ENCODE data around the gene RPL35.

The RPL35 gene

DNA sequence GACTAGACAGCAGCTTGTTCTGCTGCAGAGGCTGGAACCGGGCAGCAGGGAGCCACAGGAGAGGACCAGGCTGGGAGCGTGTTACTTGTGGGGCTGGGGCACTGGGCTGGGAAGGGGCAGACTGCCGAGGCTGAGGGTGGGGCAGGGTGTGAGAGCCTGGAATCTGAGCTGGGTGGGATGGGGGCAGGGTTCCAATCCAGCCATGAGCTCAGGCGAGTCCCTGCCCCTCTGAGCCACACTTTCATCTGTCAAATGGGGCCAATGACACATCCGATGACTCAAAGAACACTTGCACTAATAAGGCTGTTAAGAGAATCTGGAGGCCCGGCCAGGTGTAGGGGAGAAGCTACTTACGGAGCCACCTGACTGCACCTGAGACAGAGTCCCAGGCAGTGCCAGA lies 27.2 kb downstream of the RPL35 start:
- FAIRE-seq (peak; percentile 33), DNase-seq (ENCODE audit: insufficient read length, low spot score) (peak; percentile 87)
- no peak for TF ChIP-seq POLR2A (IDR thresholded peaks at IDR 0.05; ENCODE audit: low read depth, low read length)

DNA sequence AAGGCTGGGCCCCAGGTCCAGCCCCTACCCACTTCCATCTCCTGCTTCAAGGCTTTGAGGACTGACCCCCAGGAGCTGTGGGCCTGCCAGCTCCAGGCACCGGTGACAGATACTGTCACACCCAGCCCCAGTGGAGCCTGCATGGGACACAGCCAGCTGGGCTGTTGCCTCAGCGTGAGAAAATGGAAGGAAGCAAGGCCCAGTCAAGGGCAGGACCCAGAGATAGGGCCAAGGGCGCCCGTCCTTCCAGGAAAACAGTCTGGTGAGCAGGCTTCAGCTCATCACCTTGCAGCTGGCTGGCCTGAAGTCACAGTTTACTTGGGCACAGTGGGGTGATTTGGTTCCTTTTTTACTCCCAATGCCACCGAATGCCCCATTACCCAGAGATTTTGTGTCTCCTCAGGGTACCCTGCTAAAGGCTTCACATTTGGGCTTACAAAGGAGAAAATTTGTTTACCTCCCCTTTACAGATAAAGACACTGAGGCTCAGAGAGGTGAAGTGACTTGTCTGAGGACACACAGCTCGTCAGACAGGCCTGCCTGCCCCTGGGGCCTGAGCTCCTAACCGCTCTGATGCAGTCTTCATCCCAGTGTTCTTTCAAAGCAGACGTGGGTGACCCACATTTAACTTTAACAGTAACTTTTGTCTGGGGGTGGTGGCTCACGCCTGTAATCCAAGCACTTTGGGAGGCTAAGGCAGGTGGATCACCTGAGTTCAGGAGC lies 30.0 kb downstream of the RPL35 start:
- TF ChIP-seq POLR2A (IDR thresholded peaks at IDR 0.05; ENCODE audit: low read depth, low read length) = no peak
- DNase-seq (ENCODE audit: insufficient read length, low spot score) = no peak
- FAIRE-seq = no peak

GRCh38 chr9:124830593-124830992 lies 31.2 kb downstream of the RPL35 start:
- FAIRE-seq (no peak), DNase-seq (ENCODE audit: insufficient read length, low spot score) (no peak)
- no peak for TF ChIP-seq POLR2A (IDR thresholded peaks at IDR 0.05; ENCODE audit: low read depth, low read length)

DNA sequence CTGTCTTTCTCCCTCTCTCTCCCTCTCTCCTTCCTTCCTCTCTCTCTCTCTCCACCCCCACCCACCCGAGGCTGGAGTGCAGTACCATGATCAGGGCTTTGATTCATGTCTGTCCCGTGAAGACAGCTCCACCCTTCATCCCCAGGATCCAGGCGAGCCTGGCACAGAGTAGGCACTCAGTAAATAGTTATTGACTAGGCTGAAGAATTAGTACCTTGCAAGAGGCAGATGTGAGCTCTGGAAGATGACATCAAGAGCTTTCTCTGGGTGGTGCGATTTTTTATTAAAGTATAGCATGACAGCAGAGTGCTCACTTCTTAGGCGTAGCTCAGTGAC lies 32.5 kb downstream of the RPL35 start:
- FAIRE-seq (no peak), DNase-seq (ENCODE audit: insufficient read length, low spot score) (no peak)
- TF ChIP-seq POLR2A (IDR thresholded peaks at IDR 0.05; ENCODE audit: low read depth, low read length) = no peak

DNA sequence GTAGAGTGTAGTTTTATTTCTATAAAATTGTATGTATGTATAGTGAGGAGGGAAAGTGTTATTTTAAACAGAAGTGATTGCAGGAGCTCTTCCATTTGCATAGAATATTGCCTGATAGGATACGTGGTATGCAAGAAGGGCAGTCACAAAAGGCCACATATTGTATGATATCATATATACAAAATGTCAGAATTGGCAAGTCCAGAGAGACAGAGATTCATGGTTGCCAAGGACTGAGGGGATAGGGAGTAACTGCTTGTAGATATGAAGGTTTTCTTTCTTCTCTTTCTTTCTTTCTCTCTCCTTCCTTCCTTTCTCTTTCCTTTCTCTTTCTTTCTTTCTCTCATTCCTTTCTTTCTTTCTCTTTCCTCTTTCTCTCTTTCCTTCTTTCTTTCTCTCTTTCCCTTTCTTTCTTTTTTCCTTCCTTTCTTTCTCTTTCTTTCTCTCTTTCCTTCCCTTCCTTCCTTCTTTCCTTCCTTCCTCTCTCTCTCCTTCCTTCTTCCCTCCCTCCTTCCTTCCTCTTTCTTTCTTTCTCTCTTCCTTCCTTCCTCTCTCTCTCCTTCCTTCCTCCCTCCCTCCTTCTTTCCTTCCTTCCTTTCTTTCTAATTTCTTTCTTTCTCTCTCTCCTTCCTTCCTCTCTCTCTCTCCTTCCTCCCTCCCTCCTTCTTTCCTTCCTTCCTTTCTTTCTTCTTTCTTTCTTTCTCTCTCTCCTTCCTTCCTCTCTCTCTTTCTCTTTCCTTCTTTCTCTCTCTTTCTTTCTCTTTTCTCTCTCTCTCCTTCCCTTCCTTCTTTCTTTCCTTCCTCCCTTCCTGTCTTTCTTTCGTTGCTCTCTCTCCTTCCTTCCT lies 33.0 kb downstream of the RPL35 start:
- FAIRE-seq (no peak), DNase-seq (ENCODE audit: insufficient read length, low spot score) (no peak)
- no peak for TF ChIP-seq POLR2A (IDR thresholded peaks at IDR 0.05; ENCODE audit: low read depth, low read length)

DNA sequence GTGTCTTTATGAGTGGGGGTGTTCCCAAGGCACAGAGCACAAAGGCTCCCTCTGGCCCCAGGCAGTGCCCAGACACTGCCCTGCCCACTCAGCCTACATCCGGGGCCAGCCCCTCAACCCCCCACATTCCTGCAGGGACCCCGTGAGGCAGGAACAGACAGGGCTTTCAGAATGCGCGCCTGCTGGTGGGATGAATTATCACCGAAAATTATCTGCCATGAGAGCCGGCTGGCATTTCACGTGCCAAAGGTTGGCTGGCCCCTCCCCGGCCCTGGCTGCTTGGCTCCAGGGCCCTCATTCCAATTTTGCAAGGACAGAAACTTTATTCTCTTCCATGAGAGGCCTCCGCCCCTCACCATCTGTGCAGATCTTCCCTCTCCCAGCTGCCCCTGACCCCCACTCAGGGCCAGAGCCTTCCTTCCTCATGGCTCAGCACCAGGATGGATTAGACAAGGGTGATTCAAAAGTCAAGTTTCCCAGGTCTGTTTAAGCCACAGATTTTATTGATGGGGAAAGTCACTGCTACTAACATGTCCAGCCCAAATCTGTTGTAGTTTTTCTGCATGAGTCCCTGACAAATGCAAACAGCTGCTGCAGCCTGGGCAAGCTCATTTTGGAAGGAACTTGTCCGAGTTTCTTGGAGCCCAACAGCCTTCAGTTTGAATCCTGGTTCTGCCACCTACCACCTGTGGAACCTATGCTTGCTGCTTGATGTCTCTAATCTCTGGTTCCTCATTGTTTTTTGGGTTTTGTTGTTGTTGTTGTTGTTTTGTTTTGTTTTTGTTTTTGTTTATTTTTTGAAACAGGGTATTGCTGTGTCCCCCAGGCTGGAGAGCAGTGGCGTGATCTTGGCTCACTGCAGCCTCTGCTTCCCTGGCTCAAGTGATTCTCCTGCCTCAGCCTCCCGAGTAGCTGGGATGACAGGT lies 40.8 kb downstream of the RPL35 start:
- DNase-seq (ENCODE audit: insufficient read length, low spot score) (no peak), FAIRE-seq (no peak)
- TF ChIP-seq POLR2A (IDR thresholded peaks at IDR 0.05; ENCODE audit: low read depth, low read length) = no peak

GRCh38 chr9:124818431-124819281 lies 43.1 kb downstream of the RPL35 start:
- DNase-seq (ENCODE audit: insufficient read length, low spot score) = peak; percentile 72
- peak; percentile 93 for FAIRE-seq
- TF ChIP-seq POLR2A (IDR thresholded peaks at IDR 0.05; ENCODE audit: low read depth, low read length) = 0 out of 2 replicates have a peak, but pooled peaks have one; percentile 4

DNA sequence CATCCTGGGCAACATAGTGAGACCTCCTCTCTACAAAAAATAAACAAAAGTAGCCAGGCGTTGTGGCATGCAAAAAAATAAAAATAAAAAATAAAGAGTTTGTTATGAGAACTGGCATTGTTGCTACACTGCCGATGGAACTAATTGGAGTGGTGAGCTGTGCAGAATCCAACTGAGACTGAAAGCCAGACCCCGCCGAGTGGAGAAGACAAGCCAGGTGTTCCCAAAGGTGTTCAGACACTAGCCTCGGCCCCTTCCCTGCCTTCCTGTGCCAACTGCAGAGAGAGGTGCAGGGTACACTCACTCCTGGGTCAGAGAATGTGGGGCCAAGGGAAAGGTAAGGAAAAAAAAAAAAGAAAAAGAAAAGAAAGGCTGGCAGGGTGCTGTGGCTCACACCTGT lies 46.2 kb downstream of the RPL35 start:
- DNase-seq (ENCODE audit: insufficient read length, low spot score) = no peak
- no peak for FAIRE-seq
- no peak for TF ChIP-seq POLR2A (IDR thresholded peaks at IDR 0.05; ENCODE audit: low read depth, low read length)

DNA sequence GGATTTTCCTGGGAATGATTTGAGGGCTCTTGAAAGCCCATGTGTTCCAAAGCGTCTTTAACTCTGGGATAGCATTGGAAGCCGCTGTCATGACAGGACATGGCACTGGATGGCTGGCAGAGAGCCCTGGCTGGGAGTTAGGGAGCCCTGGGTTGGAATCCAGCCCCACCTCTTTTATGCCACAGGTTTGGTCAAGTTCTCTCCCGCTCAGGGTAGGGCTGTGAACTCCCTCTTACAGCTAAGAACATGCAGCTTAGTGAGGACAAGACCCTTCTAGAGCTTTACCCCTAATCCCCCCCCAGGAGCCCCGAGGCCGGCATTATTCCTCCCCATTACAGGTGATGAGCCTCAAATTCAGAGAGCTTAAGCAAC lies 47.6 kb downstream of the RPL35 start:
- no peak for DNase-seq (ENCODE audit: insufficient read length, low spot score)

DNA sequence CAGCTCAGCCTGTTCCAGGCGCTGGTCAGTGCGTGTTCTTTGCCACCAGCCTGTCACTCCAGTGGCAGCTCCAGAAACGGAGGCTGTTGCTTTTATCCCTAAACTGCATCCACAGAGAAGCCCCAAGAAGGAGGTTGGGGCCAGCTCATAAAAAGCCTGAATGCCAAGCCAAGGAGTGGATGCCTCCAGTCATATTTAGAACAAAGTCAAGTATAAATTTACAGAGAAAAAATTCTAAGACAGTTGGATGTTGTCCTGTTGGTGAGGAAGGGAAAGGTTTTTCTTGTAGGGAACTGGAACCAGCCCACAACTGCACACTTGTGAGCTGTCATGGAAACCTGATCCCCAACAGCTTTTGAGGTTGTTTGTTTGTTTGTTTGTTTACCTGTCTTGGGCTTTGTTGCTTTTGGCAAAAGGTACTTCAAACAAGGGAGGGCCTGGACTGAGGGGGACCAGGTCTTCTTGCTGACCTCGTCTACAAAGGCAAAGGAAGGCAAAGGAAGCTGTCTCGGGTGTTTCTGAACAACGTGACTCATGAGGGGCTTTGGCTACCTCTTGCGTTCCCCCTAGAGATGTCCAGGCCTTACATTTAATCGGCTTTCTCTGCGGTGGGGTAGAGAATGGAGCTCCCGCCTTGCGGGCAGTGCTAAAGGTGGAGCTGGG lies 48.1 kb downstream of the RPL35 start:
- DNase-seq (ENCODE audit: insufficient read length, low spot score) (no peak), FAIRE-seq (no peak)
- TF ChIP-seq POLR2A (IDR thresholded peaks at IDR 0.05; ENCODE audit: low read depth, low read length) = no peak

More for the DNA sequence above, 47.6 kb downstream of the RPL35 start:
- no peak for TF ChIP-seq POLR2A (IDR thresholded peaks at IDR 0.05; ENCODE audit: low read depth, low read length)
- no peak for FAIRE-seq

GRCh38 chr9:124813041-124813440 lies 48.7 kb downstream of the RPL35 start:
- TF ChIP-seq POLR2A (IDR thresholded peaks at IDR 0.05; ENCODE audit: low read depth, low read length) = no peak
- FAIRE-seq = no peak

DNA sequence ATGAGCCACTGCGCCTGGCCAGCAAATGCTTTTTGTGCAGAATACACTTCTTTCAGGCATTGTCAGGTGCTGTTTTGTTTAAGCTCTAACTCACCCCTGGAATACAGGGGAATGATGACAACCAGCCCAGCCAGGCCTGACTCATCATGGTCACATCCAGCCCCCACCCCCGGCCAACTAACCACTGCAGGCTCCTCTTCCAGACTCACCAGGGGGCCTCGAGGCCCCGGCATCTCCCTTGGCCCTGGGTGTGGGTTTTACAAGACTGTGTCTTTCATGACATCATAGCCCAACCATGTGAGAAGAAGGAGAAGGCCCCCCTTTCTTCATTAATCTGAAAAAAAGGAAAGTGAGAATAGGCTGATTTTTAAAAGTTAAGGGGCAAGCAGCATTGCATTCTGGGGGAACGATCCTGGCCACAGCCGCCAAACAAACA lies 49.3 kb downstream of the RPL35 start:
- FAIRE-seq = peak; percentile 84
- TF ChIP-seq POLR2A (IDR thresholded peaks at IDR 0.05; ENCODE audit: low read depth, low read length) = no peak
- peak; percentile 100 for DNase-seq (ENCODE audit: insufficient read length, low spot score)

More at GRCh38 chr9:124813041-124813440, 48.7 kb downstream of the RPL35 start:
- no peak for DNase-seq (ENCODE audit: insufficient read length, low spot score)
